MCF 10A (cell line): ENCODE data around the gene ZCCHC9. TPM values are rescaled to one million over a fixed set of nuclear protein-coding genes. Genes with fewer than 3 reads are reported as not detected.

ENCODE experiments used
- BruUV-seq: library from RNA; stranded (reverse); fragments of 400-500 nt; replicated peaks from 2 replicates; lab custom pipeline; 2021; lab: Mats Ljungman, UMichigan
- CTCF ChIA-PET: fragments of 300-600 bp; sonication (Branson Sonifier 250); formaldehyde crosslinking; extraction: SDS; loops from one replicate; lab custom pipeline; 2021; ENCODE audit warnings: antibody characterized with exemption, inconsistent platforms; lab: Yijun Ruan, JAX
- POLR2A ChIA-PET: fragments of 300-600, 350-650 bp; sonication (Branson Sonifier 250); formaldehyde crosslinking; extraction: SDS; loops from one replicate; lab custom pipeline; 2020; ENCODE audit warnings: antibody characterized with exemption, inconsistent platforms; lab: Yijun Ruan, JAX
- DNase-seq: peaks from one replicate; pipeline ENCODE4 v3.0.0-alpha.2; 2018; ENCODE audit not compliant: unreplicated experiment
- H3K27ac Mint-ChIP-seq: one replicate; pipeline ENCODE4 v1.8.0; 2022; ENCODE audit warnings: mild to moderate bottlenecking, low read depth, mixed read lengths; ENCODE audit not compliant: unreplicated experiment
- H3K27me3 Mint-ChIP-seq: one replicate; pipeline ENCODE4 v1.8.0; 2022; ENCODE audit warnings: mixed read lengths; ENCODE audit not compliant: insufficient read depth, unreplicated experiment
- H3K36me3 Mint-ChIP-seq: one replicate; pipeline ENCODE4 v1.8.0; 2022; ENCODE audit warnings: mild to moderate bottlenecking, moderate library complexity, mixed read lengths; ENCODE audit not compliant: insufficient read depth, unreplicated experiment
- H3K4me1 Mint-ChIP-seq: one replicate; pipeline ENCODE4 v1.8.0; 2022; ENCODE audit warnings: mixed read lengths; ENCODE audit not compliant: insufficient read depth, unreplicated experiment
- H3K4me3 Mint-ChIP-seq: one replicate; pipeline ENCODE4 v1.8.0; 2022; ENCODE audit warnings: mild to moderate bottlenecking, moderate library complexity, mixed read lengths; ENCODE audit not compliant: unreplicated experiment
- H3K9me3 Mint-ChIP-seq: one replicate; pipeline ENCODE4 v1.8.0; 2022; ENCODE audit warnings: mixed read lengths; ENCODE audit not compliant: unreplicated experiment
- CTCF ChIP-seq: fragments of 200-600 bp; IDR thresholded peaks from one replicate; pipeline ENCODE4 v1.8.0; 2022; ENCODE audit warnings: antibody characterized with exemption, mild to moderate bottlenecking; ENCODE audit not compliant: unreplicated experiment
- intact Hi-C: fragments of 100-400 bp; cut with micrococcal nuclease; formaldehyde crosslinking; loops from 2 replicates; pipeline ENCODE4 v1.14.1; 2022
- total RNA-seq: library from RNA; stranded (reverse); gene quantifications from 2 replicates; pipeline ENCODE4 v1.2.3, GENCODE V29; 2022

ZCCHC9 gene
- total RNA-seq, 1 experiment from 2014 or later, result 31.5 TPM

DNA sequence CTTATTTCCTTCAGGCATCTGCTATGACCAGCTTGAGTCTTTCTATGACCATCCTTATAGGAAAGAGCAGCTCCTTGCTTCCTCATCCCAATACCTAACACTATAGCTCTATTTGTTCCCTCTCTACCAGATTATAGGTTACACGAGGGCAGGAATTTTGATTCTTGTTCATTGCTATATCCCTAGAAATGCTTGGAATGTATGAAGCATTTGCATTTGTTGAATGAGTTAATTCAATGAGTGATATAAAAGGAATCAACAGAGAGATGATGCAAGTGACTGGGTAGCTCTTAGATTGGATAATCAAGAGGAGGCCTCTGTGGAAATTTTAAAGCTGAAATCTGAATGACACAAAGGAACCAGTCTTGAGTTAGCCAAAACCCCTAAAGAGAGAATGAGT is 13.9 kb downstream of the ZCCHC9 start:
- no peak for TF ChIP-seq CTCF
- Mint-ChIP-seq H3K9me3 (no peaks in the 10 kb centered on the region), H3K4me3 (no peak overlapping the region), H3K27ac (no peak overlapping the region), H3K27me3 (no peaks in the 10 kb centered on the region), H3K4me1 (peaks cover 5% of the 10 kb centered on the region), H3K36me3 (peaks cover 44% of the 10 kb centered on the region)
- CTCF ChIA-PET, result no interaction called here
- POLR2A ChIA-PET, result interaction anchor here (1.0 kb wide), 1 partner anchor 13 kb away, joined by 3 read pairs; no protein-coding TSS in a partner anchor
- DNase-seq, result no peak
- intact Hi-C loops, result no loop called here
- BruUV-seq, result no TSS peak

DNA sequence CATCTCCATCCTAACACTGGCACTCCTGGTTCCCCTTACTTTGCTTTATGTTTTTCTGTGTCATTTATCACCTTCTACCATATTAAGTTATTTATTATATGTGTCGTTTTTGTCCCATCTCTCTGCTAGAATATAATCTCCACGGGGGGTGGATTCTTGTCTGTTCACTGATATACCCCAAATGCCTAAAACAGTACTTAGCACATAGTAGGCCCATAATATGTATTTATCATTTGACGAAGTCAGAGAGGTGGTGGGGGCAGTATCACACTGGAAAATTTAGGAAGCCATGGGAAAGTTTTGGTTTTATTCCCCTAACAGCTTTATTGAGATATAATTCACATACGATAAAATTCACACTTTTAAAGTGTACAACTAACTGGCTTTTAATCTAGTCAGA is 14.4 kb downstream of the ZCCHC9 start:
- TF ChIP-seq CTCF, result no peak
- Mint-ChIP-seq H3K4me1 (peaks cover 5% of the 10 kb centered on the region), H3K9me3 (no peaks in the 10 kb centered on the region), H3K4me3 (no peak overlapping the region), H3K36me3 (peaks cover 39% of the 10 kb centered on the region), H3K27me3 (no peaks in the 10 kb centered on the region), H3K27ac (no peak overlapping the region)
- ChIA-PET POLR2A (interaction anchor here (0.7 to 1.0 kb wide), 2 partner anchors 12 to 14 kb away, joined by 3 read pairs; no protein-coding TSS in a partner anchor), CTCF (interaction anchor here (0.7 kb wide), 1 partner anchor 1596 kb away, joined by 3 read pairs; no protein-coding TSS in a partner anchor)
- BruUV-seq, result no TSS peak
- DNase-seq, result no peak
- intact Hi-C loops, result no loop called here

- no peak for DNase-seq
- H3K9me3 Mint-ChIP-seq, result no peaks in the 10 kb centered on the region
- ChIA-PET POLR2A (interaction anchor here (0.7 kb wide), 1 partner anchor 13 kb away, joined by 3 read pairs; no protein-coding TSS in a partner anchor), CTCF (no interaction called here)
- no peak overlapping the region for H3K27ac Mint-ChIP-seq
- BruUV-seq, result no TSS peak
- no peaks in the 10 kb centered on the region for H3K27me3 Mint-ChIP-seq
- peaks cover 32% of the 10 kb centered on the region for H3K36me3 Mint-ChIP-seq
- H3K4me1 Mint-ChIP-seq, result peaks cover 5% of the 10 kb centered on the region
- H3K4me3 Mint-ChIP-seq, result no peak overlapping the region
- intact Hi-C loops, result no loop called here
- no peak for TF ChIP-seq CTCF
These were observed 15.2 kb downstream of the ZCCHC9 start for GRCh38 chr5:81316571-81316970.

GRCh38 chr5:81317536-81317935 is 16.1 kb downstream of the ZCCHC9 start:
- CTCF ChIA-PET, result interaction anchor here (0.7 kb wide), 1 partner anchor 634 kb away, joined by 3 read pairs; no protein-coding TSS in a partner anchor
- H3K36me3 Mint-ChIP-seq, result peaks cover 22% of the 10 kb centered on the region
- intact Hi-C loops, result no loop called here
- H3K27me3 Mint-ChIP-seq, result no peaks in the 10 kb centered on the region
- no peak for DNase-seq
- H3K9me3 Mint-ChIP-seq, result no peaks in the 10 kb centered on the region
- POLR2A ChIA-PET, result no interaction called here
- H3K4me3 Mint-ChIP-seq, result no peak overlapping the region
- no peak overlapping the region for H3K27ac Mint-ChIP-seq
- no peak for TF ChIP-seq CTCF
- peaks cover 5% of the 10 kb centered on the region for H3K4me1 Mint-ChIP-seq
- no TSS peak for BruUV-seq
